PFSK-1 (cell line): ENCODE data around the gene SLC39A6.

Experiments
- FOXP2 ChIP-seq: optimal IDR thresholded peaks from 2 replicates; pipeline ENCODE3; 2011; ENCODE audit warnings: borderline replicate concordance, control low read depth, inconsistent platforms; ENCODE audit not compliant: insufficient read depth; ENCODE audit errors: extremely low read length, extremely low read depth
- POLR2AphosphoS5 ChIP-seq: IDR thresholded peaks from 2 replicates; pipeline ENCODE4 v1.6.1; 2012; ENCODE audit warnings: low read depth, mild to moderate bottlenecking, control low read depth, low read length, moderate library complexity
- REST ChIP-seq, 2 experiments: IDR thresholded peaks; 2 replicates each; pipeline versions ENCODE4 v1.6.1 to v1.8.0; 2011 to 2012; ENCODE audit warnings: low read depth in 2 of 2, low read length in 2 of 2, control low read depth in 1 of 2, inconsistent platforms in 1 of 2, mild to moderate bottlenecking in 1 of 2, moderate library complexity in 1 of 2; ENCODE audit not compliant: insufficient read depth in 1 of 2
- SIN3A ChIP-seq: IDR thresholded peaks from 2 replicates; pipeline ENCODE4 v1.6.1; 2012; ENCODE audit warnings: mild to moderate bottlenecking, low read length, moderate library complexity, borderline replicate concordance; ENCODE audit not compliant: insufficient read depth
- TAF1 ChIP-seq: IDR thresholded peaks from 2 replicates; pipeline ENCODE4 v1.6.1; 2012; ENCODE audit warnings: low read length, control low read depth, borderline replicate concordance; ENCODE audit not compliant: insufficient read depth

- no peak for TF ChIP-seq POLR2AphosphoS5
- no peak for TF ChIP-seq TAF1
- no peak for TF ChIP-seq REST (IDR thresholded peaks at IDR 0.05; ENCODE audit: insufficient read depth in 1 of 2, low read depth in 2 of 2, low read length in 2 of 2)
- TF ChIP-seq FOXP2, result no peak
- no peak for TF ChIP-seq SIN3A
Observed at GRCh38 chr18:36088256-36088655, 40.9 kb downstream of the SLC39A6 start.
